ENCODE data around the gene ASB5. TPM values are rescaled to one million over a fixed set of nuclear protein-coding genes. Genes with fewer than 3 reads are reported as not detected.

Gene ASB5
- total RNA-seq, 1 donor from 2014 or later: not detected

DNA sequence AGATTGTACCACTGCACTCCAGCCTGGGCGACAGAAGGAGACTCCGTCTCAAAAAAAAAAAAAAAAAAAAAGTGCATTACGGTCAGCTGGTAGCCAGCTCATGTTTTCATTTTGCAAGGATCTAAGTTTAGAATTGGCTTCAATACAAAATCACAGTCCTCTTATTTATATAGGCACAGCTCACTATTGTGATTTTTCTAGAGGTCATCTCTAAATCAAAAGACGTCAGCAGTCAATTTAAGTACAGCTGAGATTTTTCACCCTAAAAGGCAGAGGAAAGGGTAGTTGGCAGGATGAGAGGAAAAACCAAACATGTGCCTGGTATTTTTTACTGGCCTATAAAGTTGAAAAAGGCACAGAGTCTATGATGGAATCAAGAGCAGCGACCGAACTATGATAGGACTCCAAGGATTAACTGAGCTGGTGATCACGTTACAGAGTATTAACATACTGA lies 30.8 kb downstream of the ASB5 start:
- Histone ChIP-seq H2AFZ (replicated peaks) (no peak overlapping the region), H3K27me3 (no peaks in the 10 kb centered on the region), H3K79me2 (ENCODE audit: low read depth) (no peaks in the 10 kb centered on the region), H3K36me3 (no peaks in the 10 kb centered on the region), H3K4me3 (no peak overlapping the region), H3K4me2 (no peak overlapping the region), H3K9me3 (ENCODE audit: low read depth) (no peaks in the 10 kb centered on the region), H3K27ac (no peak overlapping the region), H4K20me1 (ENCODE audit: low read depth) (no peaks in the 10 kb centered on the region), H3K4me1 (no peaks in the 10 kb centered on the region), H3K9ac (no peak overlapping the region), H3F3A (ENCODE audit: low read depth) (no peaks in the 10 kb centered on the region)
- peaks cover 3% of the 10 kb centered on the region for H3K4me1 Mint-ChIP-seq
- no peaks in the 10 kb centered on the region for H3K36me3 Mint-ChIP-seq
- TF ChIP-seq, protein P1, sequence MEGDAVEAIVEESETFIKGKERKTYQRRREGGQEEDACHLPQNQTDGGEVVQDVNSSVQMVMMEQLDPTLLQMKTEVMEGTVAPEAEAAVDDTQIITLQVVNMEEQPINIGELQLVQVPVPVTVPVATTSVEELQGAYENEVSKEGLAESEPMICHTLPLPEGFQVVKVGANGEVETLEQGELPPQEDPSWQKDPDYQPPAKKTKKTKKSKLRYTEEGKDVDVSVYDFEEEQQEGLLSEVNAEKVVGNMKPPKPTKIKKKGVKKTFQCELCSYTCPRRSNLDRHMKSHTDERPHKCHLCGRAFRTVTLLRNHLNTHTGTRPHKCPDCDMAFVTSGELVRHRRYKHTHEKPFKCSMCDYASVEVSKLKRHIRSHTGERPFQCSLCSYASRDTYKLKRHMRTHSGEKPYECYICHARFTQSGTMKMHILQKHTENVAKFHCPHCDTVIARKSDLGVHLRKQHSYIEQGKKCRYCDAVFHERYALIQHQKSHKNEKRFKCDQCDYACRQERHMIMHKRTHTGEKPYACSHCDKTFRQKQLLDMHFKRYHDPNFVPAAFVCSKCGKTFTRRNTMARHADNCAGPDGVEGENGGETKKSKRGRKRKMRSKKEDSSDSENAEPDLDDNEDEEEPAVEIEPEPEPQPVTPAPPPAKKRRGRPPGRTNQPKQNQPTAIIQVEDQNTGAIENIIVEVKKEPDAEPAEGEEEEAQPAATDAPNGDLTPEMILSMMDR (IDR thresholded peaks at IDR 0.05): no peak
- no peak overlapping the region for H3K27ac Mint-ChIP-seq
- peaks cover 2% of the 10 kb centered on the region for H3K9me3 Mint-ChIP-seq
- no peak for DNase-seq (ENCODE audit: low spot score)
- H3K4me3 Mint-ChIP-seq: no peak overlapping the region
- no peaks in the 10 kb centered on the region for H3K27me3 Mint-ChIP-seq (ENCODE audit: insufficient read depth, low read depth)

DNA sequence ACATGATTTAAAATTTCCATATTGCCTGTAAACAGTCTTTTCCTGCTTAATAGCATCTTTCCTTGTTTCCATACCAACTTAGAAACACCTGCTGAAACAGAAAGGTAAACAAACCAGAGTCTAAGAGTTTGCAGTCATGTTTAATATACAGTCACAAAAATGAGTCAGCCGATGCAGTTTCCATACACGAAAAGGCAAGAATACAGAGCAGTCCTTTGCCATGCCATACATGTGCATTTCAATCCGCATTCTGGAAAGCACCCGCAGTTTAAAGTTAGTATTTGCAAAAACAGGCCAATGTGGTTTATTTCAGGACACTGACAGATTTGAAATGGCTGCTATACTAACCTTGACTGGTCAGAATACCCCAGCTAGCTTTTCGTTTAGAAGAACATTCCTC lies 32.1 kb downstream of the ASB5 start:
- Histone ChIP-seq H3K4me1 (no peaks in the 10 kb centered on the region), H2AFZ (replicated peaks) (no peak overlapping the region), H3K4me2 (no peak overlapping the region), H3K27ac (no peak overlapping the region), H3F3A (ENCODE audit: low read depth) (no peaks in the 10 kb centered on the region), H3K9ac (no peak overlapping the region), H3K4me3 (no peak overlapping the region), H3K27me3 (no peaks in the 10 kb centered on the region), H3K9me3 (ENCODE audit: low read depth) (no peaks in the 10 kb centered on the region), H3K79me2 (ENCODE audit: low read depth) (no peaks in the 10 kb centered on the region), H4K20me1 (ENCODE audit: low read depth) (no peaks in the 10 kb centered on the region), H3K36me3 (no peaks in the 10 kb centered on the region)
- TF ChIP-seq EZH2 (IDR thresholded peaks at IDR 0.05): no peak
- TF ChIP-seq EZH2phosphoT487 (IDR thresholded peaks at IDR 0.05): no peak
- TF ChIP-seq, protein P1 (IDR thresholded peaks at IDR 0.05): no peak
- Mint-ChIP-seq H3K4me3 (no peak overlapping the region), H3K4me1 (peaks cover 3% of the 10 kb centered on the region), H3K36me3 (no peaks in the 10 kb centered on the region), H3K27me3 (ENCODE audit: insufficient read depth, low read depth) (no peaks in the 10 kb centered on the region), H3K9me3 (peaks cover 2% of the 10 kb centered on the region), H3K27ac (no peak overlapping the region)
- no peak for DNase-seq (ENCODE audit: low spot score)

GRCh38 chr4:176230836-176231235 lies 38.2 kb downstream of the ASB5 start:
- H3K4me1 ChIP-seq: no peaks in the 10 kb centered on the region
- H3K36me3 Mint-ChIP-seq: no peaks in the 10 kb centered on the region
- H3K9me3 ChIP-seq (ENCODE audit: low read depth): no peaks in the 10 kb centered on the region
- TF ChIP-seq EZH2 (IDR thresholded peaks at IDR 0.05) (no peak), EZH2phosphoT487 (IDR thresholded peaks at IDR 0.05) (no peak)
- TF ChIP-seq, protein P1 (IDR thresholded peaks at IDR 0.05): no peak
- no peak overlapping the region for H3K4me2 ChIP-seq
- H3K4me1 Mint-ChIP-seq: peaks cover 8% of the 10 kb centered on the region
- H4K20me1 ChIP-seq (ENCODE audit: low read depth): no peaks in the 10 kb centered on the region
- peaks cover 5% of the 10 kb centered on the region for H3K27me3 Mint-ChIP-seq (ENCODE audit: insufficient read depth, low read depth)
- H3K9ac ChIP-seq: no peak overlapping the region
- H3K27ac ChIP-seq: no peak overlapping the region
- DNase-seq (ENCODE audit: low spot score): no peak
- no peaks in the 10 kb centered on the region for H3F3A ChIP-seq (ENCODE audit: low read depth)
- H3K27ac Mint-ChIP-seq: no peak overlapping the region
- H3K9me3 Mint-ChIP-seq: peaks cover 2% of the 10 kb centered on the region
- no peaks in the 10 kb centered on the region for H3K27me3 ChIP-seq
- no peak overlapping the region for H3K4me3 Mint-ChIP-seq
- no peak overlapping the region for H3K4me3 ChIP-seq
- no peaks in the 10 kb centered on the region for H3K79me2 ChIP-seq (ENCODE audit: low read depth)
- H2AFZ ChIP-seq (replicated peaks): peak overlapping the region; percentile 47
- no peaks in the 10 kb centered on the region for H3K36me3 ChIP-seq
